CD4-positive, alpha-beta memory T cell (primary cell): Measurements from ENCODE around the gene DBH. TPM values are rescaled to one million over a fixed set of nuclear protein-coding genes. Genes with fewer than 3 reads are reported as not detected.

ENCODE experiments used
- CTCF ChIA-PET: fragments of 350-600 bp; sonication (Branson Sonifier 250); formaldehyde crosslinking; loops from one replicate; lab custom pipeline; 2021; ENCODE audit warnings: inconsistent platforms; ENCODE audit not compliant: partially characterized antibody; lab: Charles Lee
- POLR2A ChIA-PET: fragments of 350-600 bp; sonication (Branson Sonifier 250); formaldehyde crosslinking; loops from one replicate; lab custom pipeline; 2021; ENCODE audit not compliant: partially characterized antibody; lab: Charles Lee
- DNase-seq, 5 donors: peaks; one replicate each; pipeline versions ENCODE4 v3.0.0 to v3.0.0-alpha.2; 2020 to 2022; ENCODE audit warnings: mixed read lengths in 1 of 5
- H3K27ac ChIP-seq: one replicate; pipeline ENCODE4 v1.7.0; 2013; ENCODE audit warnings: low read depth, low read length
- H3K27me3 ChIP-seq: 2 replicates; pipeline ENCODE4 v1.7.0; 2013; ENCODE audit warnings: mild to moderate bottlenecking, low read length, moderate library complexity; ENCODE audit not compliant: insufficient read depth
- H3K36me3 ChIP-seq: 2 replicates; pipeline ENCODE4 v1.7.0; 2013; ENCODE audit warnings: mild to moderate bottlenecking, low read length, moderate library complexity; ENCODE audit not compliant: insufficient read depth
- H3K4me1 ChIP-seq: 2 replicates; pipeline ENCODE4 v1.7.0; 2013; ENCODE audit warnings: mild to moderate bottlenecking, low read length, moderate library complexity; ENCODE audit not compliant: insufficient read depth
- H3K4me3 ChIP-seq, 2 donors: one replicate each; pipeline ENCODE4 v1.7.0; 2013; ENCODE audit warnings: low read length in 2 of 2, mild to moderate bottlenecking in 1 of 2
- H3K9me3 ChIP-seq, 2 donors: one replicate each; pipeline ENCODE4 v1.7.0; 2013; ENCODE audit warnings: low read length in 2 of 2, control low read depth in 1 of 2; ENCODE audit not compliant: control insufficient read depth in 1 of 2
- H3K27ac Mint-ChIP-seq, 7 donors: one replicate each; pipeline ENCODE4 v1.8.0; 2020 to 2021; ENCODE audit warnings: mixed read lengths in 7 of 7, mild to moderate bottlenecking in 6 of 7, inconsistent platforms in 3 of 7, moderate library complexity in 3 of 7
- H3K27me3 Mint-ChIP-seq, 2 donors: one replicate each; pipeline ENCODE4 v1.8.0; 2020 to 2021; ENCODE audit warnings: mixed read lengths in 2 of 2
- H3K36me3 Mint-ChIP-seq, 2 donors: one replicate each; pipeline ENCODE4 v1.8.0; 2020 to 2021; ENCODE audit warnings: mixed read lengths in 2 of 2, inconsistent platforms in 1 of 2, mild to moderate bottlenecking in 1 of 2
- H3K4me1 Mint-ChIP-seq, 4 donors: one replicate each; pipeline ENCODE4 v1.8.0; 2020 to 2021; ENCODE audit warnings: mixed read lengths in 4 of 4, mild to moderate bottlenecking in 1 of 4
- H3K4me3 Mint-ChIP-seq, 8 donors: one replicate each; pipeline ENCODE4 v1.8.0; 2020 to 2021; ENCODE audit warnings: mixed read lengths in 8 of 8, mild to moderate bottlenecking in 7 of 8, moderate library complexity in 6 of 8, inconsistent platforms in 3 of 8
- H3K9me3 Mint-ChIP-seq, 8 donors: one replicate each; pipeline ENCODE4 v1.8.0; 2020 to 2021; ENCODE audit warnings: mixed read lengths in 8 of 8, mild to moderate bottlenecking in 5 of 8, inconsistent platforms in 3 of 8, moderate library complexity in 1 of 8
- intact Hi-C: fragments of 100-400 bp; cut with micrococcal nuclease; formaldehyde crosslinking; loops from one replicate; pipeline ENCODE4 v1.15.1; 2023
- polyA plus RNA-seq, 2 donors: library from polyadenylated mRNA; unstranded; fragments of 300-500 nt; fragmentation: Illumina TruSeq; gene quantifications; one replicate each; pipeline ENCODE4 v1.2.3, GENCODE V29; 2021
- total RNA-seq, 2 experiments: library from RNA; stranded (reverse); gene quantifications; one replicate each; pipeline ENCODE4 v1.2.3, GENCODE V29; 2021

Gene DBH
- total and polyA plus RNA-seq, 4 experiments from 2014 or later, result 0.08 to 0.18 (median 0.09) TPM; not detected in 1

DNA sequence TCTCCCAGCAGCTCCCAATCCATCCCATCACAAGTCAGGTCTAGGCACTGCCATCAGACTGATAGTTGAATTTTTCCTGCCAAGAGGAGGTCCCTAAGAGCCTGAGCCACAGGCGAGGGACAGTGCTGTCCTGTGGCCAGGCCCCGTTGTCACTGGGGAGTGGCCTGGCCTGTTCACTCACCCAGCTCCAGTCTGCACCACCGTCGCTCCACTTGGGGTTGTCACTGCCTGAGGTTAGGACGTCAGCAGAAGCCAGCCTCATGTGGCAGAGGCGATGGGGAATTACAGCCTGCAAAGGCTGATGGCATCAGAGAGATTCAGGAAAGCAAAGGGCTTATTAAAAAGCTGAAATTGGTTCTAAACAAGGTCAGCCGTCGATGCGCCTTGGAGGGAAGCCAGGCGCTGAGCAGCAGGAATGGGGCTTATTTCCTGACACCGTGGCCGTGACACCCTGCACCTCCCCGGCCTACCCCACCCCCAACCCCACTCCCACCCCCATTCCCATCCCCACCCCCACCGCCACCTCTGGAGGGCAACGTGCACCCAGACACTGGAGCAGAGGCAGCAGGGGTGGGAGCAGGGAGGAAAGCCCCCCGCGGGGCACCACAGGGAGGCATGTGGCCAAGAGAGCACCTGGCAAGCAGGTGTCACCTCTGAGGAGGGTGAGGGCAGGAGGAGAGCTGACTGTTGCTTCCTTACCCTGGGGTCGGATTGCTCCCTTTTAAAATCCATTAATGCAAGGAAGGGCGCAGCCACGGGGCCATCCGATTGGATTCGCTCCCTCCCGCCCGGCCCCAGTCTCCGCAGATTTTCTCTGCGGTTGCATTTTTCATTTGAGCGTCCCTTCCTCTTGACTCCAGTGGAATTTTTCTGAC lies 3.1 kb upstream of the DBH start:
- Mint-ChIP-seq H3K9me3 (no peaks in the 10 kb centered on the region), H3K36me3 (no peaks in the 10 kb centered on the region), H3K4me1 (no peaks in the 10 kb centered on the region), H3K4me3 (no peak overlapping the region), H3K27ac (peak overlapping the region in 1 of 7 donors; percentile 4), H3K27me3 (peaks cover 0 to 8% of the 10 kb centered on the region in 2 donors)
- intact Hi-C loops, result no loop called here
- no peak for DNase-seq
- ChIA-PET POLR2A (no interaction called here), CTCF (interaction anchor here (1.5 kb wide), 1 partner anchor 94 kb away, joined by 4 read pairs; no protein-coding TSS in a partner anchor)
- Histone ChIP-seq H3K27me3 (no peaks in the 10 kb centered on the region), H3K4me1 (no peaks in the 10 kb centered on the region), H3K4me3 (no peak overlapping the region), H3K9me3 (no peaks in the 10 kb centered on the region), H3K36me3 (no peaks in the 10 kb centered on the region), H3K27ac (no peak overlapping the region)

DNA sequence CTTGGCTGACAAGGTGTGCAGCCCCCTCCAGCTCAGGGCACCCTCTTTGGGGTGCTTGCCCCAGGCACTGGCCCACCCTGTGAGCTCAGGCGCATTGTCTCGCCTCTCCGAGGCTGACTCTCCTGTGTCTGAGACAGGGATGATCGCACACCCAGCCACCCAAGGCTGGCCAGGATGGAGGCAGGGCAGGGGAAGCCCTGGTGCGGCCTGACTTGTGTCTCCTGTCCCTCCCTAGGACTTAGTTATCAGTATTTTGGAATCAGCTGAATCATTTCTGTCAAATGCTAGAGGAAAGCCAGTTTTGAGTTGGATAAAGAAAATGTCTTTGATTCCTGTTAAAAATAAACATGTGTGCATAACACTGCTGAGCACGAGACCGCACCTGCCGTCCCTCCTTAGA lies 2.5 kb upstream of the DBH start:
- POLR2A ChIA-PET, result no interaction called here
- no peaks in the 10 kb centered on the region for H3K4me1 Mint-ChIP-seq

DNA sequence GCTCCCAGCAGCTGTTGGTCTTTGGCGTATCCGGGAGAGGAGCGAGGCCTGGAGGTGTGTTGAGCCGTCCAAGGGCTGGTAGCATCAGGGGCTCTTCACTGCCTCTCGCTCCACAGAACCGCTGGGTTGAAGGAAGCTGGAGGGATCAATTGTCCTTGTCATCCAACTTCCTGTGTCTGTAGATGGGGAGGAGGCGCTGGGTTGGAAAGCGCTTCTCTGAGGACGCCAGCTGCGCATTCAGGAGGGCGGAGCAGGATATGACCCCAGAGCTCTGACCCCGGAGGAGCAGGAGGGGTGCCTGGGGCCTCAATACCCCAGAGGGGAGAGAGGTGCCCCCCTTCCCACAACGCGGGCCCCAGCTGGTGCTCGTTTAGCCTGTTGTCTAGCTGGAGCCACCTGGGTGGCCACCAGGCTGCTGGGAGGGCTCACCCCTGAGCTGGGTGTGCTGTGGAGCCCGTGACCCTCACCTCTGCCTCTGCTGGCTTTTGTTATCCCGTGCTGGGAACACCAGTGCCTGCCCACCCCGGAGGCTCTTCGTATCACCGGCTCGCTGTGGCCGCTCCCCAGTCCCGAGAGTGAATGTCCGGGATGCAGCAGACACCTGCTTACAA lies 2.0 kb upstream of the DBH start:
- no peak overlapping the region for H3K27ac Mint-ChIP-seq
- Histone ChIP-seq H3K27ac (no peak overlapping the region), H3K4me1 (no peaks in the 10 kb centered on the region), H3K9me3 (no peaks in the 10 kb centered on the region), H3K27me3 (no peaks in the 10 kb centered on the region), H3K36me3 (no peaks in the 10 kb centered on the region), H3K4me3 (no peak overlapping the region)
- peaks cover 0 to 5% of the 10 kb centered on the region in 2 donors for H3K27me3 Mint-ChIP-seq
- H3K9me3 Mint-ChIP-seq, result no peaks in the 10 kb centered on the region
- H3K36me3 Mint-ChIP-seq, result no peaks in the 10 kb centered on the region
- ChIA-PET CTCF (interaction anchor here (1.5 kb wide), 1 partner anchor 93 kb away, joined by 4 read pairs; no protein-coding TSS in a partner anchor), POLR2A (no interaction called here)
- H3K4me3 Mint-ChIP-seq, result no peak overlapping the region
- H3K4me1 Mint-ChIP-seq, result no peaks in the 10 kb centered on the region
- no peak for DNase-seq
- intact Hi-C loops, result no loop called here

More for the DNA sequence above, 2.5 kb upstream of the DBH start:
- Mint-ChIP-seq H3K4me3 (no peak overlapping the region), H3K27ac (no peak overlapping the region), H3K36me3 (no peaks in the 10 kb centered on the region), H3K27me3 (peaks cover 0 to 5% of the 10 kb centered on the region in 2 donors), H3K9me3 (no peaks in the 10 kb centered on the region)
- Histone ChIP-seq H3K36me3 (no peaks in the 10 kb centered on the region), H3K4me1 (no peaks in the 10 kb centered on the region), H3K27me3 (no peaks in the 10 kb centered on the region), H3K27ac (no peak overlapping the region), H3K4me3 (no peak overlapping the region), H3K9me3 (no peaks in the 10 kb centered on the region)
- CTCF ChIA-PET, result interaction anchor here (1.5 kb wide), 1 partner anchor 93 kb away, joined by 4 read pairs; no protein-coding TSS in a partner anchor
- intact Hi-C loops, result no loop called here
- DNase-seq, result no peak

DNA sequence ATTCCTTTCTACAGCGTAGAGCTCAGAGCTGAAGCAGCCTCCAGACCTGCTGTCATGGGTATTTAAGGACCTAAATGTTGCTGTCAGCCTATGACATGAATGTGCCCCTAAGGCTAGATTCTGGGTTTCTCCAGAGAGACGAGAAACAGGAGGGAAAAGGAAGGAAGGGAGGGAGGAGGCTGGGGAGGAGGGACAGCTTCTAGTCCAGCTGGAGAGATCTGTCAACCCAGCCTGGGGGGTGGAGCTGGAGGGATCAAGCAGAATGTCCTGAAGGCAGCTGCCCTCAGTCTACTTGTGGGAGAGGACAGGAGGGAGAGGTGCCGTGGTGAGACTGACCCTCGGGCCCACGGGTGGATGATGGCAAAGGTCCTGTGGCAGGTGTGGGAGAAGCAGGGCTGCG lies 1.1 kb upstream of the DBH start:
- POLR2A ChIA-PET, result no interaction called here
- no peaks in the 10 kb centered on the region for H3K9me3 Mint-ChIP-seq
- CTCF ChIA-PET, result no interaction called here
- Histone ChIP-seq H3K4me3 (no peak overlapping the region), H3K36me3 (no peaks in the 10 kb centered on the region), H3K27ac (no peak overlapping the region), H3K9me3 (no peaks in the 10 kb centered on the region), H3K27me3 (no peaks in the 10 kb centered on the region), H3K4me1 (no peaks in the 10 kb centered on the region)
- intact Hi-C loops, result no loop called here
- no peak overlapping the region for H3K4me3 Mint-ChIP-seq
- peaks cover 0 to 5% of the 10 kb centered on the region in 2 donors for H3K27me3 Mint-ChIP-seq
- H3K36me3 Mint-ChIP-seq, result no peaks in the 10 kb centered on the region
- no peak overlapping the region for H3K27ac Mint-ChIP-seq
- DNase-seq, result no peak
- H3K4me1 Mint-ChIP-seq, result no peaks in the 10 kb centered on the region

DNA sequence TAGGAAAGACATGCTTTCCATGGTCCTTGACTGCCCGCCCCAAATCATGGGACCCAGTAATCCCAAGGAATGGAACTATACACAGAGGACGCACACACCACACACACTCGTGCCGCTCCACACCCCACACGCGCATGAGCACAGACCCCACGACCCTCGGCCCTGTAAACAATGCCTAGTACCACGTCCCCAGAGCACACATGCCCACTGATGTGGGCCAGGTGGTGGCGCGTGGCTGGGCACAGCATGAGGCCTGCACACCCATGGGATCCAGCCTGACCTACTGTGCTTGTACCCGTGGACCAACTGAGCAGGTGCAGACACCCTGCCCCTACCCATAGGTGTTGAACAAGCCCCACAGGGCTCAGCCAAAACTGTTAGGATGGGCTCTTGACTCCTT lies 739 bp downstream of the DBH start:
- intact Hi-C loops, result no loop called here
- Mint-ChIP-seq H3K9me3 (no peaks in the 10 kb centered on the region), H3K27me3 (peaks cover 0 to 12% of the 10 kb centered on the region in 2 donors), H3K4me3 (no peak overlapping the region), H3K4me1 (no peaks in the 10 kb centered on the region), H3K27ac (no peak overlapping the region), H3K36me3 (no peaks in the 10 kb centered on the region)
- Histone ChIP-seq H3K4me1 (no peaks in the 10 kb centered on the region), H3K9me3 (no peaks in the 10 kb centered on the region), H3K27me3 (no peaks in the 10 kb centered on the region), H3K36me3 (no peaks in the 10 kb centered on the region), H3K4me3 (no peak overlapping the region), H3K27ac (no peak overlapping the region)
- DNase-seq, result no peak
- ChIA-PET CTCF (no interaction called here), POLR2A (no interaction called here)

- Mint-ChIP-seq H3K9me3 (no peaks in the 10 kb centered on the region), H3K27ac (peak overlapping the region in 1 of 7 donors; percentile 57), H3K36me3 (no peaks in the 10 kb centered on the region), H3K4me1 (no peaks in the 10 kb centered on the region), H3K27me3 (peaks cover 0 to 11% of the 10 kb centered on the region in 2 donors), H3K4me3 (no peak overlapping the region)
- intact Hi-C loops, result no loop called here
- POLR2A ChIA-PET, result no interaction called here
- Histone ChIP-seq H3K36me3 (no peaks in the 10 kb centered on the region), H3K4me1 (no peaks in the 10 kb centered on the region), H3K4me3 (no peak overlapping the region), H3K27me3 (no peaks in the 10 kb centered on the region), H3K27ac (no peak overlapping the region), H3K9me3 (no peaks in the 10 kb centered on the region)
- no peak for DNase-seq
- CTCF ChIA-PET, result no interaction called here
Measured at GRCh38 chr9:133637451-133638055, 1.4 kb downstream of the DBH start.

DNA sequence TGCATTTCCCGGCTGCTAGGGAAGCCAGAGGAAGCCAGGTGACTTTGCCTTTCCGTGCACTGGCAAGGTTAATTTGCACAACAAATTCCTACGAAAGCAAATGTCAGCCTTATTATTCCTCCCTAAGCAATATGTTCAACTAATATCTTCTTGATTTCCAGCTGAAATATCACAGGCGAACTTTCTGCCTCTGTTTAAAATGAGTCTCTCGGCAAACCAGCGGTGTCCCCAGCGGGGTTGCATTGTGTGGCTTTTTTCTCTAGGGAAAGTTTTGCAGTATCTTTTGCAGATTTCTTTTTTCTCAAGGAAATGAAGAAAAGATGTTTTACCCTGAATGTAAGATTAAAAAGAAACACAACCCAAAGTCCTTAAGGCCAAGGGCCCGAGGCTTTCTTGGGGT lies 1.9 kb downstream of the DBH start:
- Histone ChIP-seq H3K27me3 (no peaks in the 10 kb centered on the region), H3K9me3 (no peaks in the 10 kb centered on the region), H3K4me3 (no peak overlapping the region), H3K36me3 (no peaks in the 10 kb centered on the region), H3K4me1 (no peaks in the 10 kb centered on the region), H3K27ac (no peak overlapping the region)
- Mint-ChIP-seq H3K4me1 (no peaks in the 10 kb centered on the region), H3K27ac (no peak overlapping the region), H3K36me3 (no peaks in the 10 kb centered on the region), H3K27me3 (peaks cover 0 to 10% of the 10 kb centered on the region in 2 donors), H3K9me3 (no peaks in the 10 kb centered on the region), H3K4me3 (no peak overlapping the region)
- ChIA-PET CTCF (no interaction called here), POLR2A (no interaction called here)
- intact Hi-C loops, result no loop called here
- DNase-seq, result no peak
